Suppressor macrophage (primary cell): ENCODE data around the gene GNL2.
"Not testable (repeated sequence)": the region's sequence is repeated elsewhere in the genome, so short reads cannot be mapped to it uniquely, and the experiment has no call there.

ENCODE experiments used
- DNase-seq, 4 experiments: peaks; one replicate each; pipeline ENCODE4 v3.0.0-alpha.2; 2020 to 2022

The GNL2 gene

GRCh38 chr1:37559080-37559479, 36.7 kb downstream of the GNL2 start:
- DNase-seq, result no peak

GRCh38 chr1:37558411-37558810, 37.3 kb downstream of the GNL2 start:
- no peak for DNase-seq

- no peak for DNase-seq
Measured at GRCh38 chr1:37557402-37557801, 38.3 kb downstream of the GNL2 start.

GRCh38 chr1:37556712-37557196, 39.0 kb downstream of the GNL2 start, which contains the start of gene DNALI1:
Gene DNALI1 (plus strand): TSS chr1:37556940. CDS start chr1:37556995, 55 bp downstream.
- peak; percentile 33 to 72 (median 54) for DNase-seq

- peak; percentile 94 to 97 (median 96) for DNase-seq
Measured at GRCh38 chr1:37553927-37554808, 41.6 kb downstream of the GNL2 start, which contains the start of gene SNIP1. Gene SNIP1 (minus strand): TSS chr1:37554293. CDS start chr1:37554229, 64 bp downstream.

GRCh38 chr1:37553598-37553926, 42.2 kb downstream of the GNL2 start:
- peak in 1 of 4 experiments; percentile 3 for DNase-seq

GRCh38 chr1:37549341-37549740, 46.4 kb downstream of the GNL2 start:
- no peak for DNase-seq

- DNase-seq, result no peak
Measured at GRCh38 chr1:37545019-37545418, 50.7 kb downstream of the GNL2 start.

GRCh38 chr1:37544530-37544929, 51.2 kb downstream of the GNL2 start:
- no peak for DNase-seq

- DNase-seq, result no peak
Measured at GRCh38 chr1:37540036-37540785, 55.5 kb downstream of the GNL2 start.

GRCh38 chr1:37539154-37539553, 56.6 kb downstream of the GNL2 start:
- DNase-seq, result not testable (repeated sequence)

- no peak for DNase-seq
Measured at GRCh38 chr1:37537378-37537777, 58.4 kb downstream of the GNL2 start.

GRCh38 chr1:37533317-37534093, 62.2 kb downstream of the GNL2 start:
- no peak for DNase-seq

GRCh38 chr1:37532418-37533156, 63.1 kb downstream of the GNL2 start:
- not testable (repeated sequence) for DNase-seq

GRCh38 chr1:37529888-37530287, 65.8 kb downstream of the GNL2 start:
- not testable (repeated sequence) for DNase-seq

- no peak for DNase-seq
Measured at GRCh38 chr1:37519613-37520012, 76.1 kb downstream of the GNL2 start.

- not testable (repeated sequence) for DNase-seq
Measured at GRCh38 chr1:37518929-37519328, 76.8 kb downstream of the GNL2 start.

GRCh38 chr1:37518241-37518640, 77.5 kb downstream of the GNL2 start:
- not testable (repeated sequence) for DNase-seq

- no peak for DNase-seq
Measured at GRCh38 chr1:37517569-37517968, 78.2 kb downstream of the GNL2 start.
